GM18499 (cell line): ENCODE measurements around the gene NKX2-1.

Experiments used
- ATAC-seq: cut with Tn5 transposase; IDR thresholded peaks from one replicate; pipeline ENCODE4 v1.9.1; 2021; ENCODE audit warnings: moderate number of reproducible peaks; ENCODE audit not compliant: insufficient read depth, unreplicated experiment

NKX2-1 gene

GRCh38 chr14:36518586-36519430 is 1.2 kb downstream of the NKX2-1 start:
- ATAC-seq = no peak

GRCh38 chr14:36518031-36518585 is 1.9 kb downstream of the NKX2-1 start:
- ATAC-seq = no peak

GRCh38 chr14:36517242-36518030 is 2.6 kb downstream of the NKX2-1 start:
- ATAC-seq = no peak

GRCh38 chr14:36516719-36517241 is 3.3 kb downstream of the NKX2-1 start:
- no peak for ATAC-seq

GRCh38 chr14:36515896-36516718 is 3.9 kb downstream of the NKX2-1 start:
- no peak for ATAC-seq

GRCh38 chr14:36515105-36515593 is 4.9 kb downstream of the NKX2-1 start:
- ATAC-seq = no peak

GRCh38 chr14:36514278-36515104 is 5.5 kb downstream of the NKX2-1 start:
- ATAC-seq = no peak

GRCh38 chr14:36513451-36514277 is 6.4 kb downstream of the NKX2-1 start:
- no peak for ATAC-seq

- ATAC-seq = no peak
Measured at GRCh38 chr14:36513012-36513420, 7.0 kb downstream of the NKX2-1 start.

- ATAC-seq = no peak
Measured at GRCh38 chr14:36512585-36513003, 7.4 kb downstream of the NKX2-1 start.

- ATAC-seq = no peak
Measured at GRCh38 chr14:36511981-36512584, 7.9 kb downstream of the NKX2-1 start.

- ATAC-seq = no peak
Measured at GRCh38 chr14:36510874-36511273, 9.2 kb downstream of the NKX2-1 start.

GRCh38 chr14:36510078-36510799 is 9.8 kb downstream of the NKX2-1 start:
- no peak for ATAC-seq

GRCh38 chr14:36509069-36509917 is 10.7 kb downstream of the NKX2-1 start:
- ATAC-seq = no peak

- no peak for ATAC-seq
Measured at GRCh38 chr14:36508418-36509068, 11.5 kb downstream of the NKX2-1 start.
